Caco-2 (cell line): Measurements from ENCODE around the gene FBXO24. TPM values are rescaled to one million over a fixed set of nuclear protein-coding genes. Genes with fewer than 3 reads are reported as not detected.
"Not testable (repeated sequence)": the region's sequence is repeated elsewhere in the genome, so short reads cannot be mapped to it uniquely, and the experiment has no call there.

Experiments
- BruUV-seq: library from RNA; stranded (reverse); fragments of 400-500 nt; replicated peaks from 2 replicates; lab custom pipeline; 2021; lab: Mats Ljungman, UMichigan
- CTCF ChIA-PET: fragments of 300-600 bp; sonication (Branson Sonifier 250); formaldehyde crosslinking; loops from one replicate; lab custom pipeline; 2022; ENCODE audit warnings: antibody characterized with exemption; lab: Charles Lee
- POLR2A ChIA-PET: fragments of 300-600 bp; sonication (Branson Sonifier 250); formaldehyde crosslinking; loops from one replicate; lab custom pipeline; 2022; ENCODE audit warnings: antibody characterized with exemption; lab: Charles Lee
- DNase-seq, 2 experiments: peaks; one replicate each; pipeline versions ENCODE4 v3.0.0 to v3.0.0-alpha.2; 2020 to 2022
- H3K27me3 ChIP-seq: replicated peaks from 2 replicates; pipeline ENCODE4 v1.6.0; 2011; ENCODE audit warnings: low read length; ENCODE audit not compliant: control insufficient read depth, insufficient read depth
- H3K36me3 ChIP-seq: 2 replicates; pipeline ENCODE4 v1.5.1; 2011; ENCODE audit warnings: low read length; ENCODE audit not compliant: control insufficient read depth, insufficient read depth
- H3K4me1 ChIP-seq: fragments of 250-450 bp; sonication (Bioruptor Pico); 2 replicates; pipeline ENCODE4 v1.5.1; 2020; ENCODE audit warnings: mild to moderate bottlenecking
- H3K4me3 ChIP-seq: 2 replicates; pipeline ENCODE4 v1.5.1; 2011; ENCODE audit warnings: low read depth, mild to moderate bottlenecking, control low read depth, low read length
- H3K9me3 ChIP-seq: fragments of 250-450 bp; sonication (Bioruptor Pico); 2 replicates; pipeline ENCODE4 v1.5.1; 2020; ENCODE audit warnings: mild to moderate bottlenecking, moderate library complexity
- H3K27ac Mint-ChIP-seq: one replicate; pipeline ENCODE4 v1.8.0; 2022; ENCODE audit warnings: mixed read lengths; ENCODE audit not compliant: unreplicated experiment
- H3K27me3 Mint-ChIP-seq: one replicate; pipeline ENCODE4 v1.8.0; 2022; ENCODE audit warnings: mixed read lengths; ENCODE audit not compliant: insufficient read depth, unreplicated experiment
- H3K36me3 Mint-ChIP-seq: one replicate; pipeline ENCODE4 v1.8.0; 2022; ENCODE audit warnings: mild to moderate bottlenecking, mixed read lengths; ENCODE audit not compliant: insufficient read depth, unreplicated experiment
- H3K4me1 Mint-ChIP-seq: one replicate; pipeline ENCODE4 v1.8.0; 2022; ENCODE audit warnings: low read depth, mixed read lengths; ENCODE audit not compliant: unreplicated experiment
- H3K4me3 Mint-ChIP-seq: one replicate; pipeline ENCODE4 v1.8.0; 2022; ENCODE audit warnings: mild to moderate bottlenecking, moderate library complexity, mixed read lengths; ENCODE audit not compliant: unreplicated experiment
- H3K9me3 Mint-ChIP-seq: one replicate; pipeline ENCODE4 v1.8.0; 2022; ENCODE audit warnings: mixed read lengths; ENCODE audit not compliant: unreplicated experiment
- intact Hi-C: fragments of 100-400 bp; cut with micrococcal nuclease; formaldehyde crosslinking; loops from one replicate; pipeline ENCODE4 v1.10.0; 2022; ENCODE audit not compliant: unreplicated experiment
- total RNA-seq: library from RNA; stranded (reverse); gene quantifications from 2 replicates; pipeline ENCODE4 v1.2.3, GENCODE V29; 2022
- TF ChIP-seq, protein P1 (sequence below), 2 experiments: fragments of 200-600 bp in 1 of 2; IDR thresholded peaks; 1 replicate in 1 of 2; 2 replicates in 1 of 2; pipeline versions ENCODE4 v1.5.1 to v1.8.0; 2011 to 2022; ENCODE audit warnings: antibody characterized with exemption in 1 of 2, control low read depth in 1 of 2, inconsistent platforms in 1 of 2, low read depth in 1 of 2, low read length in 1 of 2, mild to moderate bottlenecking in 1 of 2, moderate library complexity in 1 of 2; ENCODE audit not compliant: insufficient read depth in 1 of 2, severe bottlenecking in 1 of 2, unreplicated experiment in 1 of 2

FBXO24 gene
- total RNA-seq, 1 experiment from 2014 or later, result 1.5 TPM

GRCh38 chr7:100540073-100540723, 45.9 kb upstream of the FBXO24 start:
- H3K4me3 ChIP-seq, result peak overlapping the region; percentile 89
- no peaks in the 10 kb centered on the region for H3K36me3 ChIP-seq
- Mint-ChIP-seq H3K4me3 (peak overlapping the region; percentile 87), H3K4me1 (peaks cover 36% of the 10 kb centered on the region), H3K36me3 (peaks cover 31% of the 10 kb centered on the region), H3K27me3 (no peaks in the 10 kb centered on the region), H3K27ac (peak overlapping the region; percentile 72), H3K9me3 (no peaks in the 10 kb centered on the region)
- peak; percentile 53 to 71 for DNase-seq
- ChIA-PET CTCF (interaction anchor here (0.6 to 2.1 kb wide), 7 partner anchors 19 to 351 kb away, joined by 3 to 17 read pairs (median 3); no protein-coding TSS in a partner anchor), POLR2A (interaction anchor here (0.6 to 2.4 kb wide), 5 partner anchors 20 to 112 kb away, joined by 3 to 27 read pairs (median 7); partner anchors contain the start of genes FBXO24, LRCH4, MEPCE and ZCWPW1)
- TF ChIP-seq, protein P1, sequence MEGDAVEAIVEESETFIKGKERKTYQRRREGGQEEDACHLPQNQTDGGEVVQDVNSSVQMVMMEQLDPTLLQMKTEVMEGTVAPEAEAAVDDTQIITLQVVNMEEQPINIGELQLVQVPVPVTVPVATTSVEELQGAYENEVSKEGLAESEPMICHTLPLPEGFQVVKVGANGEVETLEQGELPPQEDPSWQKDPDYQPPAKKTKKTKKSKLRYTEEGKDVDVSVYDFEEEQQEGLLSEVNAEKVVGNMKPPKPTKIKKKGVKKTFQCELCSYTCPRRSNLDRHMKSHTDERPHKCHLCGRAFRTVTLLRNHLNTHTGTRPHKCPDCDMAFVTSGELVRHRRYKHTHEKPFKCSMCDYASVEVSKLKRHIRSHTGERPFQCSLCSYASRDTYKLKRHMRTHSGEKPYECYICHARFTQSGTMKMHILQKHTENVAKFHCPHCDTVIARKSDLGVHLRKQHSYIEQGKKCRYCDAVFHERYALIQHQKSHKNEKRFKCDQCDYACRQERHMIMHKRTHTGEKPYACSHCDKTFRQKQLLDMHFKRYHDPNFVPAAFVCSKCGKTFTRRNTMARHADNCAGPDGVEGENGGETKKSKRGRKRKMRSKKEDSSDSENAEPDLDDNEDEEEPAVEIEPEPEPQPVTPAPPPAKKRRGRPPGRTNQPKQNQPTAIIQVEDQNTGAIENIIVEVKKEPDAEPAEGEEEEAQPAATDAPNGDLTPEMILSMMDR (IDR thresholded peaks at IDR 0.05; ENCODE audit: insufficient read depth in 1 of 2, low read depth in 1 of 2, low read length in 1 of 2, severe bottlenecking in 1 of 2, unreplicated experiment in 1 of 2), result no peak
- H3K9me3 ChIP-seq, result no peaks in the 10 kb centered on the region
- TSS peak; percentile 34 for BruUV-seq
- intact Hi-C loops, result loop anchor here (1.0 kb wide), 1 partner anchor 64 kb away; no protein-coding TSS in a partner anchor
- peaks cover 42% of the 10 kb centered on the region for H3K4me1 ChIP-seq
- H3K27me3 ChIP-seq, result no peaks in the 10 kb centered on the region

DNA sequence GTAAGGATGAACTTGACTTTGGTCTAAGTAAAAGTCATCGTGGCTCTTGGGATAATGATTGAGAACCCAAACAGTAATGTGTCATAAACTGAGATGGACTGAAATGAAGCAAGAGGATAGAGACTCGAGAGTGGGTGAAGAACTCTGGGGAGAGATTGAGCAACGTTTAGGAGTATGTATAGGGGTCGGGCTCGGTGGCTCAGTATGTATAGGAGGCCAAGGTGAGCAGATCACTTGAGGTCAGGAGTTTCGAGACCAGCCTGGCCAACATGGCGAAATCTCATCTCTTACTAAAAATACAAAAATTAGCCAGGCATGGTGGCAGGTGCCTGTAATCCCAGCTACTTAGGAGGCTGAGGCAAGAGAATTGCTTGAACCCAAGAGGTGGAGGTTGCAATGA, 44.8 kb upstream of the FBXO24 start:
- H3K9me3 ChIP-seq, H3K27me3 Mint-ChIP-seq, H3K9me3 Mint-ChIP-seq, DNase-seq, POLR2A ChIA-PET, H3K27ac Mint-ChIP-seq, CTCF ChIA-PET, H3K27me3 ChIP-seq, H3K4me3 ChIP-seq, BruUV-seq, H3K36me3 ChIP-seq, intact Hi-C loops: not testable (repeated sequence)
- peak overlapping the region; percentile 1 for H3K4me3 Mint-ChIP-seq
- peaks cover 26% of the 10 kb centered on the region for H3K36me3 Mint-ChIP-seq
- peaks cover 53% of the 10 kb centered on the region for H3K4me1 ChIP-seq
- H3K4me1 Mint-ChIP-seq, result peaks cover 44% of the 10 kb centered on the region

DNA sequence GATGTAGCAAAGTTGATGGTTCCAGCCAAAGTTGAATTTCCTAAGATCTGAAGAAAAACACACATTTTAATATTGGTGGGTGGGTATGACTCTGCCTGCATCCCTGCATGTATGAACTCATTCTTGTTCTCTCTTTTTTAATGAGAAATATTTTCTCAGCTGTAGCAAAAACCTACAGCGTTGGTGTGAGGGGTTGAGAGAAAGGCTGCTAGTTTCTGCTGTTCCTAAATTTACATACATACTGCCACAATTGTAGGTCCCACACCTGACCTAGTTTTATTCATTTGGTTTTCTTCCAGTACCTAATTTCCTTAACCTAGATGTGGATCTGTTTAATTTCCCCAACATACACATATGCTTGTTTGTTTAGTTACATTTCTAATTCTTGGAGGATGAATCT, 42.5 kb upstream of the FBXO24 start:
- H3K9me3 ChIP-seq, result no peaks in the 10 kb centered on the region
- ChIA-PET POLR2A (no interaction called here), CTCF (no interaction called here)
- H3K4me3 ChIP-seq, result no peak overlapping the region
- no peaks in the 10 kb centered on the region for H3K36me3 ChIP-seq
- Mint-ChIP-seq H3K36me3 (peaks cover 31% of the 10 kb centered on the region), H3K27me3 (no peaks in the 10 kb centered on the region), H3K4me3 (peak overlapping the region; percentile 52), H3K9me3 (no peaks in the 10 kb centered on the region), H3K27ac (peak overlapping the region; percentile 80), H3K4me1 (peaks cover 59% of the 10 kb centered on the region)
- intact Hi-C loops, result no loop called here
- H3K27me3 ChIP-seq, result no peaks in the 10 kb centered on the region
- TF ChIP-seq, protein P1 (IDR thresholded peaks at IDR 0.05; ENCODE audit: insufficient read depth in 1 of 2, low read depth in 1 of 2, low read length in 1 of 2, severe bottlenecking in 1 of 2, unreplicated experiment in 1 of 2), result no peak
- no TSS peak for BruUV-seq
- H3K4me1 ChIP-seq, result peaks cover 67% of the 10 kb centered on the region
- no peak for DNase-seq
